OCI-LY7 (cell line): ENCODE measurements around the gene EIF2AK2. TPM values are rescaled to one million over a fixed set of nuclear protein-coding genes. Genes with fewer than 3 reads are reported as not detected.

Experiments used
- BruUV-seq: library from RNA; stranded (reverse); fragments of 400-500 nt; replicated peaks from 2 replicates; lab custom pipeline; 2021; lab: Mats Ljungman, UMichigan
- CTCF ChIA-PET: fragments of 300-600 bp; sonication (Branson Sonifier 250); formaldehyde crosslinking; loops from one replicate; lab custom pipeline; 2022; ENCODE audit warnings: antibody characterized with exemption; ENCODE audit not compliant: unreplicated experiment; lab: Charles Lee
- POLR2A ChIA-PET: fragments of 300-600 bp; sonication (Branson Sonifier 250); formaldehyde crosslinking; loops from one replicate; lab custom pipeline; 2022; ENCODE audit warnings: antibody characterized with exemption; lab: Charles Lee
- DNase-seq: peaks from one replicate; pipeline ENCODE4 v3.0.0-alpha.2; 2015; ENCODE audit warnings: low spot score
- H2AFZ ChIP-seq: fragments of 200-600 bp; sonication (generic), shearing (Covaris generic); 2 replicates; pipeline ENCODE4 v1.6.1; 2014; ENCODE audit warnings: mild to moderate bottlenecking, antibody characterized with exemption, low read length, moderate library complexity
- H3K27ac ChIP-seq: fragments of 200-600 bp; sonication (generic); 2 replicates; pipeline ENCODE4 v1.5.1; 2014; ENCODE audit warnings: mixed run types, low read depth, mild to moderate bottlenecking, moderate library complexity, low read length, inconsistent platforms; ENCODE audit not compliant: poor library complexity, severe bottlenecking
- H3K36me3 ChIP-seq: fragments of 200-600 bp; sonication (generic); 2 replicates; pipeline ENCODE4 v1.6.1; 2014; ENCODE audit warnings: mild to moderate bottlenecking, antibody characterized with exemption, low read length, moderate library complexity, mixed read lengths; ENCODE audit not compliant: insufficient read depth
- H3K4me1 ChIP-seq: fragments of 200-600 bp; sonication (generic); 2 replicates; pipeline ENCODE4 v1.5.1; 2014; ENCODE audit warnings: mild to moderate bottlenecking, low read length; ENCODE audit not compliant: insufficient read depth, poor library complexity, severe bottlenecking
- H3K4me2 ChIP-seq: fragments of 200-600 bp; sonication (generic); 2 replicates; pipeline ENCODE4 v1.6.1; 2014; ENCODE audit warnings: mild to moderate bottlenecking, low read length
- H3K4me3 ChIP-seq: fragments of 200-600 bp; sonication (generic); 2 replicates; pipeline ENCODE4 v1.5.1; 2014; ENCODE audit warnings: mild to moderate bottlenecking, low read depth, low read length; ENCODE audit not compliant: poor library complexity, severe bottlenecking
- H3K79me2 ChIP-seq: fragments of 200-600 bp; sonication (generic); 2 replicates; pipeline ENCODE4 v1.6.1; 2016; ENCODE audit warnings: low read depth, mild to moderate bottlenecking, low read length, moderate library complexity, mixed read lengths; ENCODE audit not compliant: insufficient read depth
- H3K9me2 ChIP-seq: fragments of 200-600 bp; sonication (generic); 2 replicates; pipeline ENCODE4 v1.6.1; 2016; ENCODE audit warnings: mild to moderate bottlenecking, low read length, mixed read lengths; ENCODE audit not compliant: insufficient read depth
- H3K9me3 ChIP-seq: fragments of 200-600 bp; sonication (generic); 2 replicates; pipeline ENCODE4 v1.6.1; 2014; ENCODE audit warnings: mild to moderate bottlenecking, mixed run types, low read length, mixed read lengths
- H4K20me1 ChIP-seq: fragments of 200-600 bp; sonication (generic); 2 replicates; pipeline ENCODE4 v1.6.1; 2014; ENCODE audit warnings: mild to moderate bottlenecking, antibody characterized with exemption, low read length, moderate library complexity, mixed read lengths; ENCODE audit not compliant: insufficient read depth
- CTCF ChIP-seq: fragments of 200-600 bp; sonication (generic); conservative IDR thresholded peaks from 2 replicates; pipeline ENCODE4 v1.5.1; 2014; ENCODE audit warnings: mild to moderate bottlenecking, antibody characterized with exemption, low read length, moderate library complexity, mixed read lengths
- EZH2phosphoT487 ChIP-seq: fragments of 200-600 bp; sonication (generic); IDR thresholded peaks from 2 replicates; pipeline ENCODE4 v1.6.1; 2018; ENCODE audit warnings: low read depth, borderline replicate concordance, mild to moderate bottlenecking, mixed run types, antibody characterized with exemption, low read length, moderate library complexity, mixed read lengths
- intact Hi-C: fragments of 100-400 bp; cut with micrococcal nuclease; formaldehyde crosslinking; loops from one replicate; pipeline ENCODE4 v1.10.0; 2022; ENCODE audit not compliant: unreplicated experiment
- total RNA-seq, 2 experiments: library from RNA; depleted of rRNA in 1 of 2; stranded (reverse); fragments of >200 nt in 1 of 2; shearing (Covaris generic) in 1 of 2; gene quantifications; 2 replicates each; pipeline ENCODE4 v1.2.3, GENCODE V29; 2014 to 2022

EIF2AK2 gene
- total RNA-seq, 2 experiments from 2014 or later, result 3.1 to 3.6 TPM

GRCh38 chr2:37084797-37085196 lies 72.0 kb downstream of the EIF2AK2 start:
- BruUV-seq, result TSS peak; percentile 74
- Histone ChIP-seq H3K27ac (peak overlapping the region; percentile 40), H3K4me3 (peak overlapping the region; percentile 80), H3K36me3 (peaks cover 41% of the 10 kb centered on the region), H2AFZ (peak overlapping the region; percentile 73; the same call in 1 of the 2 replicates), H3K4me2 (peak overlapping the region; percentile 82), H3K9me2 (no peaks in the 10 kb centered on the region), H3K9me3 (no peaks in the 10 kb centered on the region), H4K20me1 (no peaks in the 10 kb centered on the region), H3K79me2 (peaks cover 45% of the 10 kb centered on the region; the same call in 1 of the 2 replicates), H3K4me1 (peaks cover 67% of the 10 kb centered on the region)
- CTCF ChIA-PET, result interaction anchor here (0.5 kb wide), 1 partner anchor 569 kb away, joined by 4 read pairs; no protein-coding TSS in a partner anchor
- POLR2A ChIA-PET, result interaction anchor here (0.5 to 2.9 kb wide), 7 partner anchors 8 to 166 kb away, joined by 3 to 8 read pairs (median 3); no protein-coding TSS in a partner anchor
- no peak for DNase-seq
- TF ChIP-seq EZH2phosphoT487 (no peak), CTCF (no peak)
- intact Hi-C loops, result loop anchor here (5.0 to 10.0 kb wide), 4 partner anchors 117 to 730 kb away; partner anchors contain the start of genes CRIM1 and STRN

- POLR2A ChIA-PET, result interaction anchor here (0.5 to 2.9 kb wide), 7 partner anchors 9 to 1331 kb away, joined by 3 to 8 read pairs (median 3); no protein-coding TSS in a partner anchor
- CTCF ChIA-PET, result interaction anchor here (0.5 kb wide), 1 partner anchor 570 kb away, joined by 4 read pairs; no protein-coding TSS in a partner anchor
- BruUV-seq, result no TSS peak
These were observed 72.6 kb downstream of the EIF2AK2 start, which contains the start of the genes GPATCH11 and HEATR5B for GRCh38 chr2:37083873-37084794. GPATCH11 (plus strand) TSS chr2:37084518; CDS start chr2:37088382, 3,864 bp downstream. HEATR5B (minus strand) TSS chr2:37084372; CDS start chr2:37083414, 958 bp downstream.

More at GRCh38 chr2:37083873-37084794, 72.6 kb downstream of the EIF2AK2 start, which contains the start of the genes GPATCH11 and HEATR5B:
- Histone ChIP-seq H3K79me2 (peaks cover 51% of the 10 kb centered on the region; the same call in 1 of the 2 replicates), H3K4me1 (peaks cover 62% of the 10 kb centered on the region), H2AFZ (peak within 1 kb of the TSS; percentile 73; the same call in 1 of the 2 replicates), H4K20me1 (no peaks in the 10 kb centered on the region), H3K36me3 (peaks cover 40% of the 10 kb centered on the region), H3K4me3 (peak within 1 kb of the TSS; percentile 80), H3K9me3 (no peaks in the 10 kb centered on the region), H3K9me2 (no peaks in the 10 kb centered on the region), H3K27ac (peak within 1 kb of the TSS; percentile 52), H3K4me2 (peak within 1 kb of the TSS; percentile 82)
- intact Hi-C loops, result loop anchor here (5.0 to 10.0 kb wide), 4 partner anchors 117 to 729 kb away; partner anchors contain the start of genes CRIM1 and STRN
- DNase-seq, result peak; percentile 97
- TF ChIP-seq EZH2phosphoT487 (no peak), CTCF (no peak)
